SW 1271 (cell line): Measurements from ENCODE around the gene TEX11.

Source experiments
- DNase-seq, 2 experiments: peaks; one replicate each; lab custom pipeline; 2025; lab: John Stamatoyannopoulos, UW

The TEX11 gene

GRCh38 chrX:70496491-70496890, 412.0 kb downstream of the TEX11 start:
- no peak for DNase-seq

- no peak for DNase-seq
Measured at GRCh38 chrX:70494441-70494840, 414.1 kb downstream of the TEX11 start.

- DNase-seq: no peak
Measured at GRCh38 chrX:70488856-70489255, 419.7 kb downstream of the TEX11 start.

- no peak for DNase-seq
Measured at GRCh38 chrX:70485466-70485865, 423.0 kb downstream of the TEX11 start.

DNA sequence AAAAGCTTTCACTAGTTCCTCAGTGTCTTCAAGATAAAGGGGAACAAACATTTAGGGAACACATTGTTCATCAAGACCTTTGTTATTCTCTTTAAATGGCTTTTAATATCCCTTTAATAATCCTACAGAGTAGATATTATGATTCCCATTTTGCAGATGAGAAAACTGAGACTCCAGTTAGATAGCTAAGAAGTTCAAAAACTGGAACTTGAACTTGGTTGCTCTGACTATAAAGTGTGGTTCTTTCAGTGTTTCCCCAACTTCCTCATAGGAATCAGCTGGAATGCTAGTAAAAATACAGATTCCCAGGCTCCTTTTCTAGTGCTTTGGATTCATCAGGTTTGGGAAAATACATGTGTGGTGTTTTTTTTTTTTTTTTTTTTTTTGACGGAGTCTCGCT, 426.2 kb downstream of the TEX11 start:
- no peak for DNase-seq

DNA sequence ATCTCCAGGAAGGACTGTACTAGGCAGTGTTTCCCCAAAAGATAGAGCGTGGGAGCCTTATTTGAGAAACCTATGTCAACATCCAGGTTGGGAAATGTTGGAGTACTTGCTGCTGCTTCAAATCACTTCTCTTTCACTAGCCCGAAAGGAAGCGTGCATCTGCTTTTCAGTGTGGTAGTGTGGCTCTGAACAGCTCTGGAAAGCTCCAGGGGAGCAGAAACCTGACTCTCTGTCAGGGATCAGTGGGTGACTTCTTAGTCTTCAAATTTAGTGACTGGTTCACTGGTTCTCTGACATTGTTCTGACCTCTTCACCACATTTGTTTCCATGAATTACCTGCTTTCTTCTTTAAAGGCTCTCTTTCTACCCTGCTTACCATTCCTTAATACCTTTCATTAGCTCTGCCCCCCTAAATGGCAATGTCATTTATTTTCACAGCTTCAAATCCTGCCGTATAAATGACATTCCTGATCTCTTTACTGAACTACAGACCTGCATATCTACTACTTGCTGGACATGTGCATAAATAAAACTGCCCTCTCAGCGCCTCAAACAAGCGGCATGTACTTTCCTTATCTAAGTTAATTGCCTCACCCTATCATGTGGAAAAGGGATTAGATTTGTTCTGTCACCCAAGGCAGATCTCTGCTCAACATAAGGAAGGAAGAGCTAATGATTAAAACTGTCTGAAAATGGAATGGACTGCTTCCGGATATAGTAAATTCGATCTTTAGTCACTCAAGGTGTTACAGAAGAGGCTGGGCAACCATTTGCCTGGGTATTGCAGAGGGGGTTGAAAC, 426.8 kb downstream of the TEX11 start:
- DNase-seq: no peak

DNA sequence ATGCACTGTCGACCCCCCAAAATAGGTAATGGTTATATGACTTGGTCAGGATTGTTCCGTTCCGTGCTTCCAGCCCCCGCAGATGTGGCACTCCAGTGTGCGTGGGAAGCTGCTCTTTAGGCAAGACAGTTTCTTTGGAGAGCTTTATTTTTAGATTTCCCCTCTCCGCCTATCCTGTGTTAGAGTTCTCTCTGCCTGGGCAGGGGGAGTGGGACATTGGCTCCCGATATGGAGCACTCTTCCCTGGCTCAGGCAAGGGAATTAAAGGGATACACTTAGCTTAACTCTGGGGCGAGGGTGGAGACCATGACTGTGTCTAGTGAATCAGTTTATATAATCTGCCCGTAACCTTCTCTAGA, 427.9 kb downstream of the TEX11 start:
- no peak for DNase-seq

- no peak for DNase-seq
Measured at GRCh38 chrX:70479922-70480659, 428.4 kb downstream of the TEX11 start.

DNA sequence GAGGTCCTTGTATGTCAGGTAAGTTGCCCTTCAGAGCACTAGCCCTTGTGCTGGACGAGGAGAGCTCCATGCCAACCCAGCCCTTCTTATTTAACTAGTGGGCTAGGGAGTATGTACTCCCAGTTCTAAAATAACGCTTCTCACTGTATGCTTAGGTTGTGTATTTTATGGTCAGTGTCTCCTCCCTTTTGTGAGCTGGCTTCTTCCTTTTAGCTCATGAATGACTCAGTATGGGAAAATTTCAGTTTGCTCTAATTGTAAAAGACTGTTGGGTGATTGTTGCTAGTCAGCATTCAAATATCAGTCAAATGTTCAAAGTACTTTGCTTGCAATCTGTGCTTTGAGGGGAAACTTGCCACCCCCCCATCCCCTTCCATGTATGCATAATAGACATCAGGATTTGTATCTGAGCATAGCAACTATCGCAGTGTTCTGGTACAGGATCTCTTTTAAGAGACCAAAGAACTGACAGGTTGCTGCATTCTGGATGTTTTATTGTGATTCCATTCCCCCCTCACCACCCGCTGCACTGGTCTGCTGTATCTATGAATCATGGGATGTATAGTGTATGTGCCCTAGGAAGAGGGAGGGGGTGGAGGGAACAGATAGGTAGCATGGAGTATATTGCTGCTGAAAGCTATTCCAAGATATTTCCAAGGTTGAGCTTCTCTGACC, 429.1 kb downstream of the TEX11 start:
- peak; percentile 0 to 18 for DNase-seq
